NCI-H2171 treated with DMSO at 0.1 percent for 48 hours (cell line): ENCODE results near the gene PRKCH.
"Not testable (repeated sequence)": the region's sequence is repeated elsewhere in the genome, so short reads cannot be mapped to it uniquely, and the experiment has no call there.

Source experiments
- DNase-seq: peaks from one replicate; lab custom pipeline; 2025; lab: John Stamatoyannopoulos, UW

PRKCH gene

GRCh38 chr14:61308701-61309100, 12.7 kb upstream of the PRKCH start:
- DNase-seq: not testable (repeated sequence)

GRCh38 chr14:61315313-61315712, 6.1 kb upstream of the PRKCH start:
- DNase-seq: peak; percentile 46

GRCh38 chr14:61319086-61319485, 2.3 kb upstream of the PRKCH start:
- DNase-seq: no peak

- no peak for DNase-seq
These were observed 1.7 kb upstream of the PRKCH start for GRCh38 chr14:61319706-61320105.

- DNase-seq: not testable (repeated sequence)
These were observed 1.2 kb upstream of the PRKCH start for GRCh38 chr14:61320170-61320569.

GRCh38 chr14:61320806-61321384, 484 bp upstream of the PRKCH start:
- DNase-seq: no peak

- DNase-seq: no peak
These were observed 826 bp downstream of the PRKCH start for GRCh38 chr14:61322011-61322798.

- DNase-seq: peak; percentile 60
These were observed 1.5 kb downstream of the PRKCH start for GRCh38 chr14:61322799-61323290.

GRCh38 chr14:61323970-61324369, 2.6 kb downstream of the PRKCH start:
- no peak for DNase-seq

- DNase-seq: no peak
These were observed 3.8 kb downstream of the PRKCH start for GRCh38 chr14:61325166-61325565.

GRCh38 chr14:61326146-61326545, 4.8 kb downstream of the PRKCH start:
- DNase-seq: no peak

GRCh38 chr14:61326847-61327246, 5.5 kb downstream of the PRKCH start:
- no peak for DNase-seq

- DNase-seq: no peak
These were observed 7.4 kb downstream of the PRKCH start for GRCh38 chr14:61328626-61329262.

GRCh38 chr14:61329478-61330051, 8.2 kb downstream of the PRKCH start:
- no peak for DNase-seq

GRCh38 chr14:61330511-61330910, 9.1 kb downstream of the PRKCH start:
- no peak for DNase-seq

- no peak for DNase-seq
These were observed 10.7 kb downstream of the PRKCH start for GRCh38 chr14:61331992-61332657.

- no peak for DNase-seq
These were observed 11.3 kb downstream of the PRKCH start for GRCh38 chr14:61332658-61333029.

GRCh38 chr14:61333087-61333486, 11.7 kb downstream of the PRKCH start:
- DNase-seq: no peak

GRCh38 chr14:61334197-61334701, 12.9 kb downstream of the PRKCH start:
- no peak for DNase-seq

- no peak for DNase-seq
These were observed 13.7 kb downstream of the PRKCH start for GRCh38 chr14:61335049-61335448.

GRCh38 chr14:61335671-61336275, 14.4 kb downstream of the PRKCH start:
- DNase-seq: no peak

- DNase-seq: no peak
These were observed 16.5 kb downstream of the PRKCH start for GRCh38 chr14:61337893-61338292.
